Right lobe of liver (tissue), 6 donors: ENCODE data around the gene OSBPL5. TPM values are rescaled to one million over a fixed set of nuclear protein-coding genes. Genes with fewer than 3 reads are reported as not detected.

Experiments
- ATAC-seq, 4 donors: fragments of 200-7000 bp; cut with Tn5 transposase; one replicate each; pipeline ENCODE4 v1.9.1; 2020; ENCODE audit warnings: mild to moderate bottlenecking in 4 of 4, moderate library complexity in 4 of 4
- DNase-seq, 3 donors: peaks; one replicate each; pipeline ENCODE4 v3.0.0-alpha.2; 2020
- H3K27ac ChIP-seq, 3 donors: fragments of 200-600 bp; one replicate each; pipeline ENCODE4 v1.8.0; 2022
- H3K27me3 ChIP-seq, 2 donors: fragments of 200-600 bp; one replicate each; pipeline ENCODE4 v1.8.0; 2022
- H3K36me3 ChIP-seq, 4 donors: fragments of 200-600 bp; sonication (generic) in 1 of 4; one replicate each; pipeline versions ENCODE4 v1.5.1 to v1.8.0; 2017 to 2022; ENCODE audit warnings: control low read depth in 1 of 4
- H3K4me1 ChIP-seq, 4 donors: fragments of 200-600 bp; sonication (generic) in 1 of 4; one replicate each; pipeline versions ENCODE4 v1.5.1 to v1.8.0; 2017 to 2022; ENCODE audit warnings: control low read depth in 1 of 4
- H3K4me3 ChIP-seq, 3 donors: fragments of 200-600 bp; one replicate each; pipeline ENCODE4 v1.8.0; 2022
- H3K9me3 ChIP-seq, 4 donors: fragments of 200-600 bp; sonication (generic) in 1 of 4; one replicate each; pipeline versions ENCODE4 v1.5.1 to v1.8.0; 2017 to 2022; ENCODE audit warnings: control low read depth in 1 of 4
- CTCF ChIP-seq, 4 donors: fragments of 200-600 bp in 3 of 4; fragments of 450-650 bp in 1 of 4; IDR thresholded peaks; one replicate each; pipeline versions ENCODE4 v1.5.1 to v1.8.0; 2016 to 2022; ENCODE audit warnings: antibody characterized with exemption in 4 of 4, mild to moderate bottlenecking in 2 of 4
- POLR2A ChIP-seq: fragments of 450-650 bp; IDR thresholded peaks from one replicate; pipeline ENCODE4 v1.6.1; 2017; ENCODE audit warnings: antibody characterized with exemption, mild to moderate bottlenecking
- WGBS: methylation state at CpG from one replicate; pipeline ENCODE4 v1.1.6; 2018; ENCODE audit warnings: low coverage, low lambda C conversion rate; ENCODE audit not compliant: insufficient coverage; ENCODE audit errors: missing lambda C conversion rate; 5-methylcytosine and 5-hydroxymethylcytosine counted together
- intact Hi-C, 2 donors: fragments of 100-400 bp; cut with DNase I; formaldehyde crosslinking; loops; one replicate each; pipeline versions ENCODE4 v1.11.2 to v1.14.1; 2022
- total RNA-seq, 6 experiments: library from RNA; depleted of rRNA in 2 of 6; stranded (reverse); fragments of >200 nt in 2 of 6; fragmentation: NEBNext Ultra II Directional in 3 of 6; extraction: Animal tissue kit (Norgen Biotek cat#: 25700) in 3 of 6; gene quantifications; one replicate each; pipeline versions ENCODE4 v1.1.0 to v1.2.4, GENCODE V29; 2016 to 2023
- donor health status: DM: no; HTN: yes; CAD: no.
- donor health status: DM: no; HTN: no; CAD: no.
- donor health status: DM: no; HTN: no; CAD: no.
- donor health status: DM: no; HTN: yes; CAD: no.
- donor health status: DM: no; HTN: yes; CAD: no.

OSBPL5 gene
- total RNA-seq, 6 experiments from 2014 or later, result 2.2 to 6.3 (median 3.4) TPM

DNA sequence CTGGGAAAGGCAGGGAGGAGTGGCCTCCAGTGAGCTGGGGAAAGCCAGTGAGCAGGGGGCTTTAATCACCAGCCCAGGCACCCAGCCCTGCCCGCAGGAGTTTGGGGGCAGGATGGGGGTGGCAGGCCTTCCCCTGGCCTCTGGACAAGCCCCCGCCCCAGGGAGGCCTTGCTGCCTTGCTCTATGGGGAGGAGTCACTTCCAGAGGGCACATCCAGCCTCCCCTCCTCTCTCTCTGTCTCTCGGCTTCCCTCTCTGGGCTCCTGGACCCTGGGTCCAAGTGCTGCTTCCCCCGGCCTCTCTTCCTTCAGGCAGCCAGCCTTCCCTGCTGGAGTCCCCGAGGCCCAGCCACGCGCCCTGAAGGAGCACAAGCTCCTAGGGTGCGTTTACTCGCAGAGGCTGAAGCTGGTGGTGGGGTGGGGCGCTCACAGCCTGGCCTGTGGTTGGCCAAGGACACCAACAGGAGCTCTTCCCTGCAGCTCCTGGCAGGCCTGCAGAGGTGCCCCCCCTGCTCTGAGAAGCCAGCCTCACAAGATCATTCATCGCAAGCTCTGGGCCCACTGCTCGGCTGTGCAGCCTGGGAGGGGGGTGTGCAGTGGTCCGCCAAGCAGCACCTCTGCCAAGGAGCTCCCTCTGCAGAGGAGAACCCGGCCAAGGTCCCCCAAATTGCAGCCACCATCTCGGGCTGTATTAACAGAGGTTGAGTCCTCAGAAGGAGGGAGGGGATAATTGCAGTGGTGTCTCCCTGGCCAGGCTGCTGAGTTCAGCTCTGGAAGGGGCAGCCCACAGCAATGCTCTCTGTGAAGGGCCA is 25.4 kb downstream of the OSBPL5 start:
- Histone ChIP-seq H3K4me3 (no peak overlapping the region), H3K27me3 (no peaks in the 10 kb centered on the region), H3K36me3 (no peaks in the 10 kb centered on the region), H3K4me1 (no peaks in the 10 kb centered on the region), H3K27ac (no peak overlapping the region), H3K9me3 (no peaks in the 10 kb centered on the region)
- TF ChIP-seq CTCF (IDR thresholded peaks at IDR 0.05), result no peak
- no peak for TF ChIP-seq POLR2A
- peak in 1 of 3 donors; percentile 39 for DNase-seq
- intact Hi-C loops, result no loop called here
- ATAC-seq, result no peak
- no CpG with 5 or more reads among the region's 15 CpGs for WGBS

- no peaks in the 10 kb centered on the region for H3K9me3 ChIP-seq
- no peak for TF ChIP-seq POLR2A
- no peak for TF ChIP-seq CTCF (IDR thresholded peaks at IDR 0.05)
- 33% methylated on average over 1 of the region's 8 CpGs for WGBS
- DNase-seq (peak in 1 of 3 donors; percentile 48), ATAC-seq (no peak)
- no peak overlapping the region for H3K27ac ChIP-seq
- H3K36me3 ChIP-seq, result no peaks in the 10 kb centered on the region
- H3K4me3 ChIP-seq, result no peak overlapping the region
- intact Hi-C loops, result no loop called here
- H3K27me3 ChIP-seq, result no peaks in the 10 kb centered on the region
- no peaks in the 10 kb centered on the region for H3K4me1 ChIP-seq
These were observed 26.0 kb downstream of the OSBPL5 start for GRCh38 chr11:3139086-3139440.

GRCh38 chr11:3138178-3139085 is 26.7 kb downstream of the OSBPL5 start:
- DNase-seq (peak in 2 of 3 donors; percentile 15 to 27), ATAC-seq (no peak)
- H3K27ac ChIP-seq, result no peak overlapping the region
- TF ChIP-seq POLR2A, result no peak
- no peak for TF ChIP-seq CTCF (IDR thresholded peaks at IDR 0.05)
- H3K4me3 ChIP-seq, result no peak overlapping the region
- H3K9me3 ChIP-seq, result no peaks in the 10 kb centered on the region
- no peaks in the 10 kb centered on the region for H3K4me1 ChIP-seq
- no peaks in the 10 kb centered on the region for H3K27me3 ChIP-seq
- WGBS, result 59% methylated on average over 5 of the region's 28 CpGs
- intact Hi-C loops, result no loop called here
- H3K36me3 ChIP-seq, result no peaks in the 10 kb centered on the region

GRCh38 chr11:3137486-3138177 is 27.5 kb downstream of the OSBPL5 start:
- ATAC-seq, result no peak
- Histone ChIP-seq H3K36me3 (no peaks in the 10 kb centered on the region), H3K27ac (no peak overlapping the region), H3K9me3 (no peaks in the 10 kb centered on the region), H3K4me1 (no peaks in the 10 kb centered on the region), H3K27me3 (no peaks in the 10 kb centered on the region), H3K4me3 (no peak overlapping the region)
- WGBS, result no CpG with 5 or more reads among the region's 17 CpGs
- intact Hi-C loops, result no loop called here
- peak in 2 of 3 donors; percentile 4 to 50 for DNase-seq
- no peak for TF ChIP-seq POLR2A
- no peak for TF ChIP-seq CTCF (IDR thresholded peaks at IDR 0.05)
